HG03108 (cell line): Measurements from ENCODE around the gene GTF2B.
A peak's percentile ranks its signal among the peaks of the same experiment; 100 is the strongest.
"Not testable (repeated sequence)": the region's sequence is repeated elsewhere in the genome, so short reads cannot be mapped to it uniquely, and the experiment has no call there.

Experiments
- ATAC-seq: cut with Tn5 transposase; IDR thresholded peaks from one replicate; pipeline ENCODE4 v1.9.1; 2021; ENCODE audit warnings: moderate library complexity; ENCODE audit not compliant: unreplicated experiment

The GTF2B gene

DNA sequence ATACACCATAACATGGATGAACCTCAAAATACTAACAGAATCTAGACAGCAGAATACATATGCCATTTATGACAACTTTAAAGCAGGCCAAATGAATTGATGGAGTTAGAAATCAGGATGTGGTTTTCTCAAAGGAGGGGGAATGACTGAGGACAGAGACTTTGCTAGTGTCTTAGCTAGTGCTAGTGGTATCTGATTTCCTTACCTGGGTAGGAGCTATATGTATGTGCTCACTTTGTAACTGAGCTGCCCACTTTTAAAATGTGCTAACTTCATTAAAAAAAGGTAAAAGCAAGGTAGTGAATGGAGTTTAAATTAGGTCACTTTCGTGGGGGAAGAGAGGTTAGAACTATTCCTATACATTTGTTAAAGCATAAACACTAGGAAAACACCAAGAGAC is 2.6 kb downstream of the GTF2B start:
- no peak for ATAC-seq

DNA sequence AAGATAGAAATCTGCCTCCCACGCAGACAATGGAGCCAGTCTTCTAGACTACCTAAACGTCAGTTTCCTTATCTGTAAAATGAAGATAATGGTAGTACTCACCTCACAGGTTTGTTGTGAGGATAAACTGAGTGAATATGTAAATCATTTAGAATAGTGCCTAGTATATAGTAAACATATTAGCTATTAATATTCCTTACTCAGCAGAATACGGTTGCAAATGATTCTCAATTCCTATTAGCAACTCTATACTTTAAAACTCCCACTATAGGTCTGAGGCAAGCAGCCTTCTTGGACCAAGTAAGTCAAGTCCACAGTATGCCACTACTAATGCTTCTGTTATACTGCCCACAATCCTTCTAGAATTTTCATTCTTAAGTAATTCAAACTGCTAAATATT is 5.4 kb downstream of the GTF2B start:
- no peak for ATAC-seq

DNA sequence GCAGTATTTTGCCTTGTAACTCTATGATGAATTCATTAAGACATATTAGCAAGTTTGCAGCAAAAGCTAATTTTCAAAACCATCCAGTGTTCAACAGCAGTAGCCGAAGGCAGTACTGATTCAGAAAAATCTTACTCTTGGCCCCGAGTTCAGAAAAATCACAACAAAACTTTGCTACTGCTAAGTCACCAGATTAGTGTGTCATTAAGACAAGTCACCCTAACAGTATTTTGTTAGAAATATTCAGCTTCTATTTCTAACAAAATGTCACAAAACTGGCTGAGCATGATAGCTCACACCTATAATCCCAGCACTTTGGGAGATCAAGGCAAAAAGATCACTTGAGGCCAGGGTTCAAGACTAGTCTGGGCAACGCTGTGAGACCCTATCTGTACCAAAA is 8.2 kb downstream of the GTF2B start:
- ATAC-seq, result no peak

DNA sequence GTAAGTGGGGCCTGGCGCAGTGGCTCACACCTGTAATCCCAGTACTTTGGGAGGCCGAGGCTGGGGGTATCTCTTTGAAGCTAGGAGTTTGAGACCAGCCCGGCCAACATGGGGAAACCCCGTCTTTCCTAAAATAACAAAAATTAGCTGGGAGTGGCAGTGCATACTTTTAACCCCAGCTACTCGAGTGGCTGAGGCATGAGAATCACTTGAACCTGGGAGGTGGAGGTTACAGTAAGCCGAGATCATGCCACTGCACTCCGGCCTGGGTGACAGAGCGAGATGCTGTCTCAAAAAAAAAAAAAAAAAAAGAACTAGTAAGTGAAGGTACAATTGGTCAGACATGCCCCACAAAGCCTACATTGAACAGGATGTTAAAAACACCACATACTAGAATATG is 10.7 kb downstream of the GTF2B start:
- ATAC-seq, result not testable (repeated sequence)

DNA sequence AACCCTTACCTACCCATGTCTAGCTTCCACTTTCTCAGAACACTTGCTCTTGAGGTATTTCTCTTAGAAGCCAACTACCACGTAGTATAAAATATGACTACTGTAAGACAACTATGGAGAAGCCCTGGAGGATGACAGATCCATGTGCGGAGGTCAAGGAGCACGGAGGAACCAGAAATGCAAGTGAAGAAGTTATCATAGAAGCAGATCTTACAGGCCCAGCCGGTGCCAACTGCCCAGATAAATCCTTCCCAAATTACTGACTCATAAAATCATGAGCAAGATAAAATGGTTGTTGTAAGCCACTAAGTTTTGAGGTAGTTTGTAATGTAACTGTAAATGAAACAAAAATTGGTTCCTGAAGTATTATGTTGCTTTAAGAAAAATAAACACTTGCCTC is 12.6 kb downstream of the GTF2B start:
- ATAC-seq, result no peak

DNA sequence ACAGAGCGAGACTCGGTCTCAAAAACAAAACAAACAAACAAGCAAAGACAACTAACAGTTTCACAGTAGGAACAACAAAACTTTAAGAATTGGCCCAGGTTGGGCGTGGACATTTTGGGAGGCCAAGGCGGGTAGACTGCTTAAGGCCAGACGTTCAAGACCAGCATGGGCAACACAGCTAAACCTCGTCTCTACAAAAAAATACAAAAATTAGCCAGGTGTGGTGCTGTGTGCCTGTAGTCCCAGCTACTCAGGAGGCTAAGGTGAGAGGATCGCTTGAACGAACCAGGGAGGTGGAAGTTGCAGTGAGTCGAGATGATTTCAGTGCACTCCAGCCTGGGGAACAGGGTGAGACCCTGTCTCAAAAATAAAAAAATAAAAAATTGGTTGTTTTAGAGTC is 13.5 kb downstream of the GTF2B start:
- ATAC-seq, result no peak

DNA sequence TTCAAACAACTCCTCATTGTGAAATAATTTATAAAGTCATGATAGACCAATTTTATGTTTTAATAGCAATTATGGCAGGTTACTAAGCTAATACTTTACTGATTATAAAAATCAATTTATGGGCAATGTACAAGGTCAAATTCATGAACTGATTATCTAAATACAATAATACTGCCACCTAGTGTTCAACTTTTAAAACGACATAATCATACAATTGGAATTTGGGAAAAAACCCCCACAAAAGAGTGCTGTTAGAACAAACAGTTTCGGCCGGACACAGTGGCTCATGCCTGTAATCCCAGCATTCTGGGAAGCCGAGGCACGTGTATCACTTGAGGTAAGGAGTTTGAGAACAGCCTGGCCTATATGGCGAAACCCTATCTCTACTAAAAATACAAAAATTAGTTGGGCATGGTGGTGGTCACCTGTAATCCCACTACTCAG is 14.0 kb downstream of the GTF2B start:
- no peak for ATAC-seq

DNA sequence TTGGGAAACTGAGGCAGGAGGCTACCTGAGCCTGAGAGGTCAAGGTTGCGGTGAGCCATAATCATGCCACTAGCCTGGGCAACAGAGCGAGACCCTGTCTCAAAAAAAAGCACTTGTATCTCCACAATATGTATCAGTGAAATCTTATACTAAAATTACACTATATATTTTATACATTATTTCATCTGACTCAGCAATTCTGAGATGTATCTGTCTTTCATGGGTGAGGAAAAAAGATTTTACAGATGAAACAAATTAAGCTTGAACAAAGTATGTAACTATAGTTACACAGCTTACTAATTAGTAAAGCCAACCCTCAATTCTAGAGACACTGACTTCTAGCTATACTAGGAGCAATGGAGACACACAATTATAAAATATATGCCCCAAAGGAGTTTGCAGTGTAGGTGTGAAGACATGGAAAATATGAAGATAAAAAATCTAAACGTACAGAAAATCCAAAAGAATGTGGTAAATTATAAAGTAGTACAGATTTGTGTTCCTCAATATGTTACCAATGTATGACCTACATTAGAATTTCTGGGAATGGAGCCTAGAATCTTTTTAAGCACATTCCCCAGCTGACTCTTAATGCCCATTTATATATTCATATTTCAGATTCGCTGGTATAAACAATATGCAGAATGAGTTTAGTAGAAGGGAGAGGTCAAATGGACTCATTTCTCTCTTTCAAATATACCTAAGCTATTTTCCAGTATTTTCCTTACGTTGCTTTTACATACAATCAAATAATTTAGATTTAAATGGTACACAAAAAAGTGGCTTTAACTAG is 14.6 kb downstream of the GTF2B start:
- no peak for ATAC-seq

DNA sequence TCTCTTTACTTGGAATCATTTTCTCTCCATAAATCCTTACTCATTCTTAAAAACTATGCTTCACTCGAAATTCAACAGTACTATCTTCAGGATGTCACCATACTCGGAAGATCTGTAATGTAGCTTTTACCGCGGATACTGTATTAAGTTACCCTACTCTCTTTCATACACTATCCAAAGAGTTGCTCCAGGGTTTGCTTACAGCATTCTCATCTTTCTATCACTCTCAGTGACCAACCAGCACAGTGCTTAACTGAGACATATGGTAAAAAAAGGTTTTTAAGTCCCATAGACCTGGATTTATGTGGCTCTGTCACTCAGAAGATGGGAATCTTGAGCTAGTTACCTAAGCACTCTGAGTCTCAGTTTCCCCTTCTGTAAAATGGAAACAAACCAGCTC is 15.8 kb downstream of the GTF2B start:
- no peak for ATAC-seq

DNA sequence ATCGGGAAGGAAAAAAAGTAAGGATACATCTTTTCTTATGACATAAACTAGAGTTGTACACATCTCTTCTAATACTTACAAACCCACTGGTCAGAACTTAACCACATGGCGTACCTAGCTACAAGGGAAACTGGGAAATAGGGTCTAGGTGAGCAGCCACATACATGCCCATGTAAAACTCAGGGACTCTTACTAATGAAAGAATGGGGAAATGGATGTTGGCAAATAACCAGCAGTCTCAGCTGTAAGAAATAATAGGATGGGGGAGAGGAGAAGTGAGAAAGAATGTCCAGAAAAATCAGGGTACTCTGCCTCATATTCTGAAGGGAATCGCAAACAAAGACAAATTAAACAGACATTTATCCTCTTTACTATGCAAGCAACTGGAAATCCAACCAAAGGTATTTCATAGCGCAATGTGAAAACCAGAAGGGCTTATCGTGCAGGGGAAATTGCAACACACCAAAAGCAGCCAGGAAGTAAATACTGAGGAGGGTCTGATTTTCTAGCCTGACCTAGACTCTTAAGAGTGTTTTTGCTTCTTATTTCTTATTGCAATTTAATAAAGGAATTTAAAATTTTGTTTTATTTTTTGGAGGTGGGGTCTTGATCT is 17.5 kb downstream of the GTF2B start:
- no peak for ATAC-seq

DNA sequence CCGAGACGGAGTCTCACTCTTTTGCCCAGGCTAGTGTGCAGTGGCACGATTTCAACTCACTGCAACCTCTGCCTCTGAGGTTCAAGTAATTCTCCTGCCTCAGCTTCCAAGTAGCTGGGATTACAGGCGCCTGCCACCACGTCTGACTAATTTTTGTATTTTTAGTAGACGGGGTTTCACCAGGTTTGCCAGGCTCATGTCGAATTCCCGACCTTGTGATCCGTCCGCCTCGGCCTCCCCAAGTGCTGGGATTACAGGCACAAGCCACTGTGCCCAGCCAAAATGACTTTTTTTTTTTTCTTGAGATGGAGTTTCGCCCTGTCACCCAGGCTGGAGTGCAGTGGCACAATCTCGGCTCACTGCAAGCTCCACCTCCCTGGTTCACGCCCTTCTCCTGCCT is 21.7 kb downstream of the GTF2B start:
- ATAC-seq, result not testable (repeated sequence)

DNA sequence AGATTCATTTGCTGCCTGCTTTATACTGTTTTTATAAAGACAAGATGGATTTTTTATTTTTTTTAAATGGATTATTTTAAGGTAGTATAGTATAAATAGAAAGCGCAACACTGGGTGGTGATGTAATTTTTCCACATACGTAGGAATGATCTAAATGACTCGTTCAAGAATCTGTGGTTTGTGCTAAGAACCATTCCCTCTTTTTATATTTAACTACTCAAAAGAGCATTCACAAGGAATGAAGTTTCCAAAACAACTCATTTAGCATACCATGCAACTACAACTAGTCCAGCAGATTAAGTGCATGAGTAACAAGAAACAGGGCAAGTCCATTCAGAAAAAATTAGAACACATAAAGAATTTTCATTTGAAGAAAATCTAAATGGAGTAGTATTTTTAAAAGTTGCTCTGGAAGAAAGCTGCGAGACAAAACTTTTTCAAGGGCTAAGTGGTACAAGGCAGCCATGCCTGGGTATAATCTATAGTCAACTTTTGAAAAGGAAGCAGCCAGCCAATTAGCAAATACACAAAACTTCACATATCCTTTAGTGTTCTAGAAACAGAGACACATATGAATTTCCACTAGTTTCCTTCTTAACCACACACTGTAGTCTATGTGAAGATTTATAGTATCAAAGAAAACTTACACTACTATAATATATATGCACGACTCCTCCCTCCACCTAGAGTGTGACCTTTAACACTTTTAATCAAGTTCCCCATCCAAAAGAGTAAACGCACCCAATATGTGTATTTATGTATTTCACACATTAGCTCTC is 23.4 kb downstream of the GTF2B start:
- peak; percentile 48 for ATAC-seq

DNA sequence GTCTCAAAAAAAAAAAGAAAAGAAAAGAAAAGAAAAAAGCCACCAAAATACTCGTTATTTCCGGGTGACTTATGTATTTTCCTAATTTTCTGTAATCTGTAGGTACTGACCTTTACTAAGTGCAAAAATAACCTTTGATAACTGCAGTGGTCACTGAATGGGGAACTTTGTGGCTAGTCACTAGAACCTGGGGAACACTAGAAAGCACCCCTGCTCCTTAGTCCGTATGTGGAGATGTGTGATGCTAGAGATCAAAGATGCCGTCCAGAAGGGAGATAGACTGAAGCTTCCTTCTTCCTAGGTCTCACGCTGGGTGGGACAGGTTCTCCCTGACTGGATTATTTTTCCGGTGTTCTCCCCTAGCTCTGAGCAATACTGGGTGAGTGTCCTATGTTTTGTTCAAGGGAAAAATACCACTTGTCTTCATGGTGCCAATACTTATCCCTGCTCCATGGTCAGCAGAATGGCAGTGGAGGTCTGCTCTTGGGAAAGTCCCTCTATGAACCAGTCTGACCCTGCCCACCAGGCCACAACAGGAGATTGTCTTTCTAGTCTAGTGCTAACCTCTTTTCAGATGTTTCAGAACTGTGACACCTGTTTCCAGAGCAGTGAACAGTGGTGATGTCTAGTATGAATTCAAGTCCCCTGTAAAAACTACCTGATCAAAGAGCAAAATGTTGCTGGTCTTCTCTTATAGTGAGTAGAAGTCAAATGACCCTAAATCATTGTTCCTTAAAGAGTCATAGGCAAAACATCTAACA is 39.9 kb downstream of the GTF2B start:
- ATAC-seq, result no peak

DNA sequence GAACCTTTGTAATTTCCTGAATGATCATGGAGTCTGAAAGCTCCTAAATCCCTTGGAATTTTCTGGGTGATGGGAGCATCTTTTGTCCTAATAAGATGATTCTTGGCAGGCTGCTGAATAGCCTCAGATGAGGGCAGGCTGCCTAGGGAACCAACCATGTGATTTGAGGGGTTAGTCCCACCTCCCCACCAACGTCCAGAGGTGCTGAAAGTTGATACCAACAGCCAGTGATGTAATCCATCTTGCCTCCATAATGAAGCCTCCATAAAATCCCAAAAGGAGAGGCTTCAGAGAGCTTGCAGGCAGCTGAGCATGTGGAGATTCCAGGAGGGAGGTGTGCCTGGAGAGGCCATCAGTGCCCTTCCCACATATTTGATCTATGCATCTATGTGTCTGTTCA is 43.7 kb downstream of the GTF2B start:
- no peak for ATAC-seq

DNA sequence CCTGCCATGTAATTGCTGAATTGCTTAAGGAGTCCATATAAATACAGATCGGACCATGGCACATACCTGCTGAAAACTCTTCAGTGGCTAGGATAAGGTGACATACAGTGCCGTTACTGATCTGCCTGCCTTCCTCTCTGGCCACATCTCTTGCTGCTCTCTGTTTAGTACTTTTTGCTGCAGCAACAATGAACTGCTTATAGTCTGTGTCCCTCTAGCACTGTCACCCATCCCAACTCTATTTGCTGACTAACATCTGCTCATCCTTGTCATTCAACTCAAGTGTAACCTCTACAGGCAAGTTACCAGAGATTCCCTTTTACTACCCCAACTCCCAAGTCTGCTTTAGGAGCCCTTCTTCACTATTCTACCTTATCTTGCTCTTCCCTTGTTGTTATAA is 65.6 kb downstream of the GTF2B start:
- no peak for ATAC-seq

DNA sequence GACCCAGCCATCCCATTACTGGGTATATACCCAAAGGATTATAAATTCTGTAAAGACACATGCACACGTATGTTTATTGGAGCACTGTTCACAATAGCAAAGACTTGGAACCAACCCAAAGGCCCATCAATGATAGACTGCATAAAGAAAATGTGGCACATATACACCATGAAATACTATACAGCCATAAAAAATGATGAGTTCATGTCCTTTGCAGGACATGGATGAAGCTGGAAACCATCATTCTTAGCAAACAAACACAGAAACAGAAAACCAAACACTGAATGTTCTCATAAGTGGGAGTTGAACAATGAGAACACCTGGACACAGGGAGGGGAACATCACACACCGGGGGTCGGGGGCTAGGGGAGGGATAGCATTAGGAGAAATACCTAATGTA is 71.7 kb downstream of the GTF2B start:
- ATAC-seq, result not testable (repeated sequence)

DNA sequence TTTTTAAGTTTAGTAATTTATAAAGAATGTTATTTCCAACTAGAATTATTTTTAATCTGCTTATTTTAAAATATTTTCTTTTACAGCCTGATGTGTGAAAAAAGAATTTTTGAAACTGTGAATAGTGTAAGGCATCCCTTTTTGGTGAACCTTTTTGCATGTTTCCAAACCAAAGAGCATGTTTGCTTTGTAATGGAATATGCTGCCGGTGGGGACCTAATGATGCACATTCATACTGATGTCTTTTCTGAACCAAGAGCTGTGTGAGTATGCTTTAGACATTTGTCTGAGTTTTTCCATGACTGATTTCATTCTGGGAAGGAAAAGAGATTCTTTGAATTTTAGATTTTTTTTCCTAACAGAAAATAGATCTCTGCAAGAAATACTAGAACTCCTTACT is 77.9 kb downstream of the GTF2B start:
- ATAC-seq, result no peak

DNA sequence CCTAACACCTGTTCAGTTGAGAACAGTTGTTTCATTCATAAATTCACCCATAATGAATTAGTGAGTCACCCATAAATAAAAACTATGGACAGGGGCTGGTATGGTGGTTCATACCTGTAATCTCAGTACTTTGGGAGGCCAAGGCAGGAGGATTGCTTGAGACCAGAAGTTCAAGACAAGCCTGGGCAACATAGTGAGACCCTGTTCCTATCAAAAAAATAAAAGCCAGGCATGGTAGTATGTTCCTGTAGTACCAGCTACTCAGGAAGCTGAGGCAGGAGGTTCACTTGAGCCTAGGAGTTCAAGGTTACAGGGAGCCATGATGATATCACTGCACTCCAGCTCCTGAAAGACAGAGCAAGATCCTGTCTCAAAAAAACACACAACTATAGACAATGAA is 79.0 kb downstream of the GTF2B start:
- ATAC-seq, result no peak

DNA sequence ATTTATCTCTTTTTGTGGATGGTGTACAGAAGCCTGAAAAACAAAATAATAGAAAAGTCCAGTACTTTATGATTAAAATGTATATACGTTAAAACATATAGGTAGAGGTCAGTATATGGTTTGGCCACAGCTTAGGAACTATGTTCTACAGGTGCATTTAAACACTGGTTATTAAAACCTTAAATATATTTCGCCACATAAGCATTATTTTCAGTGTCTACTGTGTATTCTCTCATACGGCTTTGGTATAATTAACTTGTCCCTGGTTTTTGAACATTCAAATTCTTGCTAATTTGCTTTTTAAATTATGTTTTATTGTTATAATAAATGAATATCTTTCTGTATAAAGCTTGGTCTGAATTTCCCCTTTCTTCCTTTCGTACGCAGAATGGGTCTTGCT is 87.9 kb downstream of the GTF2B start:
- ATAC-seq, result no peak

DNA sequence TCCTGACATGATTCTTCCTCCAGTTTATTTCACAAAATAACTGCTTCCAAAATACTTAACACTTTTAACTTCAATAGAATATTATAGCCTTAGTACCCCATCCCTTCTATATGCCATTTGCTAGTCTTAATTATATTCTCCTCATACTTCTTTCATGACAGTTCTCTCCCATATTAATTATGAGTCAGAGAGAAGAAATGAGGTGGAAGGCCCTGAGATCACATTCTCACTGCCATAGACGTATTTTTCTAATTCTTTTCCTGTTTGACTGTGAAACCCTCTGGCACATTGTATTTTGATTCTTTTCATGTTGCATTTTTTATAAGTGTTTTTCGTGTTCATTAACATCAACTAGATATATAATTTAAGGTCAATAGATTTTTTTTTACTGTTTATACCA is 88.4 kb downstream of the GTF2B start:
- no peak for ATAC-seq
